ENCODE measurements around the gene IFNL3. TPM values are rescaled to one million over a fixed set of nuclear protein-coding genes. Genes with fewer than 3 reads are reported as not detected.

The IFNL3 gene
- total RNA-seq = not detected in 2 replicates

GRCh38 chr19:39244410-39245100 is at the start of gene IFNL3:
IFNL3 (minus strand) TSS chr19:39245006; CDS start chr19:39244967, 39 bp downstream.

GRCh38 chr19:39268085-39268484 is 23.3 kb upstream of the IFNL3 start, which contains the start of gene IFNL2:
IFNL2 (plus strand) TSS chr19:39268396; CDS start chr19:39268569, 173 bp downstream.

GRCh38 chr19:39248806-39249205 is 4.0 kb upstream of the IFNL3 start, which contains the start of gene IFNL4:
IFNL4 (minus strand) TSS chr19:39248856.

GRCh38 chr19:39203372-39204341 is 41.1 kb downstream of the IFNL3 start, which contains the start of gene SYCN:
SYCN (minus strand) TSS chr19:39204263; CDS start chr19:39204254, 9 bp downstream.

GRCh38 chr19:39196860-39197562 is 47.8 kb downstream of the IFNL3 start, which contains the start of gene NCCRP1:
NCCRP1 (plus strand) TSS chr19:39196964; CDS start chr19:39196983, 19 bp downstream.

Other genes starting within 250 kb of the IFNL3 start
- gene FBXO27, start 212.5 kb downstream of the IFNL3 start, total RNA-seq = 9.2 and 11.9 TPM in 2 replicates
- 1.4 and 1.8 TPM in 2 replicates for gene ACP7, start 160.6 kb downstream of the IFNL3 start, total RNA-seq
- 28.1 and 29.4 TPM in 2 replicates for gene PAK4, start 119.2 kb downstream of the IFNL3 start, total RNA-seq
- 38.0 and 41.0 TPM in 2 replicates for gene NCCRP1, start 48.0 kb downstream of the IFNL3 start, total RNA-seq
- gene SYCN, start 40.7 kb downstream of the IFNL3 start, total RNA-seq = not detected in 2 replicates
- gene IFNL4, start 3.9 kb upstream of the IFNL3 start, total RNA-seq = not detected in 2 replicates
- not detected in 2 replicates for gene IFNL2, start 23.4 kb upstream of the IFNL3 start, total RNA-seq
- not detected in 2 replicates for gene IFNL1, start 51.4 kb upstream of the IFNL3 start, total RNA-seq
- gene LRFN1, start 75.9 kb upstream of the IFNL3 start, total RNA-seq = 0.05 and 0.28 TPM in 2 replicates
- 0.71 TPM in 1 of 2 replicates, not detected in the other for gene GMFG, start 91.0 kb upstream of the IFNL3 start, total RNA-seq
- gene SAMD4B, start 97.4 kb upstream of the IFNL3 start, total RNA-seq = 50.6 and 63.3 TPM in 2 replicates
- gene PAF1, start 146.1 kb upstream of the IFNL3 start, total RNA-seq = 42.3 and 52.8 TPM in 2 replicates
- 18.8 and 22.2 TPM in 2 replicates for gene MED29, start 146.4 kb upstream of the IFNL3 start, total RNA-seq
- 43.6 and 79.2 TPM in 2 replicates for gene ZFP36, start 161.8 kb upstream of the IFNL3 start, total RNA-seq
- 22.6 and 30.9 TPM in 2 replicates for gene PLEKHG2, start 167.7 kb upstream of the IFNL3 start, total RNA-seq
- 1,883 and 2,869 TPM in 2 replicates for gene RPS16, start 190.9 kb upstream of the IFNL3 start, total RNA-seq
- 57.2 and 82.5 TPM in 2 replicates for gene SUPT5H, start 200.6 kb upstream of the IFNL3 start, total RNA-seq
- 98.2 and 103 TPM in 2 replicates for gene TIMM50, start 235.8 kb upstream of the IFNL3 start, total RNA-seq